Breast epithelium (tissue), 4 donors: ENCODE data around the gene PLEKHN1. TPM values are rescaled to one million over a fixed set of nuclear protein-coding genes. Genes with fewer than 3 reads are reported as not detected.

Source experiments
- DNase-seq, 2 donors: peaks; one replicate each; pipeline ENCODE4 v3.0.0-alpha.2; 2019; ENCODE audit warnings: low spot score in 2 of 2
- H3K27ac ChIP-seq, 2 donors: fragments of 200-600 bp; sonication (generic) in 1 of 2; one replicate each; pipeline ENCODE4 v1.5.1; 2016 to 2019; ENCODE audit warnings: mild to moderate bottlenecking in 1 of 2
- H3K27me3 ChIP-seq, 2 donors: fragments of 200-600 bp; sonication (generic) in 1 of 2; one replicate each; pipeline versions ENCODE4 v1.5.1 to v1.6.0; 2017 to 2019; ENCODE audit warnings: control low read depth in 1 of 2, mild to moderate bottlenecking in 1 of 2
- H3K36me3 ChIP-seq: fragments of 200-600 bp; one replicate; pipeline ENCODE4 v1.5.1; 2019
- H3K4me1 ChIP-seq, 2 donors: fragments of 200-600 bp; sonication (generic); one replicate each; pipeline ENCODE4 v1.5.1; 2016 to 2019; ENCODE audit warnings: control low read depth in 1 of 2
- H3K4me3 ChIP-seq, 3 donors: fragments of 200-600 bp; sonication (generic); 1 replicate in 2 of 3; 2 replicates in 1 of 3; pipeline ENCODE4 v1.5.1; 2016 to 2019; ENCODE audit warnings: mild to moderate bottlenecking in 3 of 3, moderate library complexity in 2 of 3
- H3K9me3 ChIP-seq, 2 donors: fragments of 200-600 bp; sonication (generic) in 1 of 2; one replicate each; pipeline ENCODE4 v1.5.1; 2016 to 2019; ENCODE audit warnings: control low read depth in 1 of 2
- POLR2A ChIP-seq: fragments of 450-650 bp; IDR thresholded peaks from one replicate; pipeline ENCODE4 v1.6.1; 2016; ENCODE audit warnings: antibody characterized with exemption, mild to moderate bottlenecking, moderate library complexity
- POLR2AphosphoS5 ChIP-seq, 3 donors: sonication (generic); formaldehyde crosslinking; IDR thresholded peaks; one replicate each; pipeline ENCODE4 v1.6.1; 2017; ENCODE audit warnings: antibody characterized with exemption in 3 of 3
- intact Hi-C: fragments of 100-400 bp; cut with DNase I; formaldehyde crosslinking; loops from one replicate; pipeline ENCODE4 v1.15.1; 2023; ENCODE audit warnings: low total_unique reads
- total RNA-seq, 3 donors: library from RNA; depleted of rRNA; stranded (reverse); fragments of >200 nt; gene quantifications; one replicate each; pipeline ENCODE4 v1.1.0, GENCODE V29; 2016
- TF ChIP-seq, protein P1 (sequence below), 3 donors: fragments of 450-650 bp; IDR thresholded peaks; one replicate each; pipeline ENCODE4 v1.5.1; 2016 to 2017; ENCODE audit warnings: antibody characterized with exemption in 3 of 3, mild to moderate bottlenecking in 3 of 3, moderate library complexity in 3 of 3

Gene PLEKHN1, protein sequence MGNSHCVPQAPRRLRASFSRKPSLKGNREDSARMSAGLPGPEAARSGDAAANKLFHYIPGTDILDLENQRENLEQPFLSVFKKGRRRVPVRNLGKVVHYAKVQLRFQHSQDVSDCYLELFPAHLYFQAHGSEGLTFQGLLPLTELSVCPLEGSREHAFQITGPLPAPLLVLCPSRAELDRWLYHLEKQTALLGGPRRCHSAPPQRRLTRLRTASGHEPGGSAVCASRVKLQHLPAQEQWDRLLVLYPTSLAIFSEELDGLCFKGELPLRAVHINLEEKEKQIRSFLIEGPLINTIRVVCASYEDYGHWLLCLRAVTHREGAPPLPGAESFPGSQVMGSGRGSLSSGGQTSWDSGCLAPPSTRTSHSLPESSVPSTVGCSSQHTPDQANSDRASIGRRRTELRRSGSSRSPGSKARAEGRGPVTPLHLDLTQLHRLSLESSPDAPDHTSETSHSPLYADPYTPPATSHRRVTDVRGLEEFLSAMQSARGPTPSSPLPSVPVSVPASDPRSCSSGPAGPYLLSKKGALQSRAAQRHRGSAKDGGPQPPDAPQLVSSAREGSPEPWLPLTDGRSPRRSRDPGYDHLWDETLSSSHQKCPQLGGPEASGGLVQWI
- 1 to 10 TPM in 2 of 3 donors, under 1 TPM in 1; 0.16 to 2.8 (median 1.6) TPM for total RNA-seq

DNA sequence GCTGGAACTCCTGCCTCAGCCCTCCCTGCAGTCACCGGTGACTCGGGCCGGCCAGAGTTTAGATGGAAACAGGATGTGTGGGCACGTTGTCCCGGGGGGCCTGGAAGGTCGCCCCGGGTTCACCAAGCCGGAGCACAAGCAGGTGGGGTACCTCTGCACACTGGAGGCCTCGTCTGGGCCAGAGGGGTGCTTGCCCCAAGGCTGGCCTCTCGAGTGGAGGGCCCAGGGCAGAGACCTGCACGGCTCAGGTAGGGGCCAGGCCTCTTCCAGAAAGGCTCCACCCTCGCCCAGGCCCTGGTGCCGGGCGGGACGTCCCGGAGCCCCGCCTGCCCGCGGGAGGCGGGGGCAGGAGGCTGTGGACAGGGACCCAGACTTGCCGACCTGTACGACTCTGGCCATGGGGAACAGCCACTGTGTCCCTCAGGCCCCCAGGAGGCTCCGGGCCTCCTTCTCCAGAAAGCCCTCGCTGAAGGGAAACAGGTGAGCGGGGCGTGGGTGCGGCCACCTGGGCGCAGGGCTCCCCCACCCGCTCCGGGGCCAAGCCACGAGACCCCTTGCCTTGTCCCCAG, at the start of gene PLEKHN1:
Gene PLEKHN1, plus strand, starts transcription at position 348 of the 569 bp plus-strand sequence. Its CDS starts 50 bp downstream, at position 398.
- intact Hi-C loops = no loop called here
- no peak for TF ChIP-seq POLR2A
- TF ChIP-seq, protein P1, sequence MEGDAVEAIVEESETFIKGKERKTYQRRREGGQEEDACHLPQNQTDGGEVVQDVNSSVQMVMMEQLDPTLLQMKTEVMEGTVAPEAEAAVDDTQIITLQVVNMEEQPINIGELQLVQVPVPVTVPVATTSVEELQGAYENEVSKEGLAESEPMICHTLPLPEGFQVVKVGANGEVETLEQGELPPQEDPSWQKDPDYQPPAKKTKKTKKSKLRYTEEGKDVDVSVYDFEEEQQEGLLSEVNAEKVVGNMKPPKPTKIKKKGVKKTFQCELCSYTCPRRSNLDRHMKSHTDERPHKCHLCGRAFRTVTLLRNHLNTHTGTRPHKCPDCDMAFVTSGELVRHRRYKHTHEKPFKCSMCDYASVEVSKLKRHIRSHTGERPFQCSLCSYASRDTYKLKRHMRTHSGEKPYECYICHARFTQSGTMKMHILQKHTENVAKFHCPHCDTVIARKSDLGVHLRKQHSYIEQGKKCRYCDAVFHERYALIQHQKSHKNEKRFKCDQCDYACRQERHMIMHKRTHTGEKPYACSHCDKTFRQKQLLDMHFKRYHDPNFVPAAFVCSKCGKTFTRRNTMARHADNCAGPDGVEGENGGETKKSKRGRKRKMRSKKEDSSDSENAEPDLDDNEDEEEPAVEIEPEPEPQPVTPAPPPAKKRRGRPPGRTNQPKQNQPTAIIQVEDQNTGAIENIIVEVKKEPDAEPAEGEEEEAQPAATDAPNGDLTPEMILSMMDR (IDR thresholded peaks at IDR 0.05) = no peak
- peak in 1 of 3 donors; percentile 14 for TF ChIP-seq POLR2AphosphoS5 (IDR thresholded peaks at IDR 0.05)
- peaks cover 3 to 16% of the 10 kb centered on the region in 2 donors for H3K4me1 ChIP-seq
- H3K4me3 ChIP-seq = peak within 1 kb of the TSS; percentile 54 to 93 (median 69)
- H3K9me3 ChIP-seq = no peaks in the 10 kb centered on the region
- no peak for DNase-seq
- no peaks in the 10 kb centered on the region for H3K36me3 ChIP-seq
- H3K27me3 ChIP-seq = peaks cover 2 to 16% of the 10 kb centered on the region in 2 donors
- H3K27ac ChIP-seq = peak within 1 kb of the TSS; percentile 93 to 95

DNA sequence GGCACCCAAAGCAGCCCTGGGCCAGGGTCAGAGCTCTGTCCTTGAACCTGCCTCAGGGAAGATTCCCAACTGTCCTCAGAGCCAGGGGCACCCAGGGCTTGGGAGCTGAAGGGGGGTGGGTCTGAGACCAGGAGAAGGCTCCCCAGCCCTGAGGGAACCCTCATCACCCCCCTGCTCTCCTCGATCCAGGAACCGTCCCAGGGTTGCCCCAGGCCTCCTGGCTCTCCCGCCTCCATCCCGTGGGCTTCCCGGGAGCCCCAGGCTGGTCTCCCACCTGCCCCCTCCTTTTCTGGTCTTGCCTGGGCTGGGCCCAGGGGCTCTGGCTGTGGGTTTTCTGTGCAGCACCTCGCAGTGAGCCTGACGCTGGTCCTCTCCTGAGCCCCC, 49.2 kb upstream of the PLEKHN1 start:
- H3K27me3 ChIP-seq = peaks cover 11 to 88% of the 10 kb centered on the region in 2 donors
- peaks cover 7 to 12% of the 10 kb centered on the region in 2 donors for H3K4me1 ChIP-seq
- intact Hi-C loops = no loop called here
- no peak overlapping the region for H3K4me3 ChIP-seq
- no peak overlapping the region for H3K27ac ChIP-seq
- TF ChIP-seq, protein P1 (IDR thresholded peaks at IDR 0.05) = no peak
- TF ChIP-seq POLR2AphosphoS5 (IDR thresholded peaks at IDR 0.05) (no peak), POLR2A (no peak)
- DNase-seq = no peak
- no peaks in the 10 kb centered on the region for H3K36me3 ChIP-seq
- no peaks in the 10 kb centered on the region for H3K9me3 ChIP-seq

DNA sequence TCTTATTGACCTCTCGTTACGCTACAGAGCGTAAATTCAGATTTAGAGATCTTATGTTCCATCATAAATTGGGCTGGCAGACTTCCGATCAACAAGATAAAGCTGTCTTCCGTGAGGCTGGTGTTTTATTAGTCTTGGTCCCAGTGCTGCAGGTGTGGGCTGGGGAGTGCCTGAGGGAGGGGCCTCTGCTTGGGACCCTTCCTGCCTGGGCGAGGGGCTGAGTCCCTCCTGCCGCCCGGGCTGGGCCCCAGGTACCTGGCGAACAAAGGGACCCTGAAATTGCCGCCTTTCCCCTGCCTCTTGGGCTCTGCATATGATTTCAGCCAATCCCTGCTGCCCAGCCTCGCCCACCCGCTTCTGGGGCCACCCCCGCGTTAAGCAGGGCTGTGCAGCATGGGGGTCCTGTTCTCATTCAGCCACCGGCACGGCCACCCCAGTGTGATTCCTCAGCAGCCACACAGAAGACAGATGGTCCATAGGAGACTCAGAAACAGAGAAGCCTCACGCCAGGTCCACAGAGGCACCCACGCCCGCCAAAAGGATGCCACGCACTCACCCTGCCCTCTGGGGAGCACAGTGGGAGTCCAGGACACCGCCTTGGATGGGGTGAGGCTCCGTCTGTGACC, 48.7 kb upstream of the PLEKHN1 start:
- Histone ChIP-seq H3K27ac (no peak overlapping the region), H3K4me1 (peaks cover 7 to 12% of the 10 kb centered on the region in 2 donors), H3K9me3 (no peaks in the 10 kb centered on the region), H3K4me3 (no peak overlapping the region), H3K36me3 (no peaks in the 10 kb centered on the region), H3K27me3 (peaks cover 11 to 86% of the 10 kb centered on the region in 2 donors)
- intact Hi-C loops = no loop called here
- no peak for DNase-seq
- TF ChIP-seq POLR2AphosphoS5 (IDR thresholded peaks at IDR 0.05) (no peak), POLR2A (no peak)
- TF ChIP-seq, protein P1 (IDR thresholded peaks at IDR 0.05) = no peak

DNA sequence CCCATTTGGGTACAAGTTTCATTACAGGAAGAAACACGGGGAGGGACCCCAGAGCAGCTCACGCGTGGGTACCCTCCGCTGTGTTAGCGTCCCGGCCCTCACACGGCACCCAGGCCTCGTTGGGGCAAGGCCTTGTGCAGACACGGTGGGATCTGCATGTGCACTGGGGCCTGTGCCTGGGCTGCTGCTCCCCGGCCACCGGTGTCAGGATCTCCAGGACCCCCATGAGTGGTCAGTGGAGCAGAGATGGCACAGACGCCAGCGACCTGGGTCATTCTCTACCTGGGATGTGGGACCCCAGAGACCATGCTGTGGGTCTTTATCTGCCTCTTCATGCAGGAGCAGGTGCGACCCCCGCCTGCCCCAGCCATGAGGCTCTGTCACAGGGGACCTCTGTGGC, 47.9 kb upstream of the PLEKHN1 start:
- peaks cover 7 to 17% of the 10 kb centered on the region in 2 donors for H3K4me1 ChIP-seq
- peaks cover 17 to 86% of the 10 kb centered on the region in 2 donors for H3K27me3 ChIP-seq
- TF ChIP-seq, protein P1 (IDR thresholded peaks at IDR 0.05) = no peak
- TF ChIP-seq POLR2A (no peak), POLR2AphosphoS5 (IDR thresholded peaks at IDR 0.05) (no peak)
- no peaks in the 10 kb centered on the region for H3K36me3 ChIP-seq
- intact Hi-C loops = no loop called here
- DNase-seq = no peak
- H3K4me3 ChIP-seq = no peak overlapping the region
- H3K27ac ChIP-seq = no peak overlapping the region
- no peaks in the 10 kb centered on the region for H3K9me3 ChIP-seq
